AG10803 (cell line): Measurements from ENCODE around the gene RPL41.

Experiments
- DNase-seq: peaks from one replicate; pipeline ENCODE4 v3.0.0; 2010; ENCODE audit warnings: low read depth
- H3K4me3 ChIP-seq: 2 replicates; pipeline ENCODE4 v1.5.1; 2011; ENCODE audit warnings: mild to moderate bottlenecking, low read length, control low read depth
- CTCF ChIP-seq: conservative IDR thresholded peaks from 2 replicates; pipeline ENCODE4 v1.5.1; 2011; ENCODE audit warnings: mild to moderate bottlenecking, low read length, control low read depth, inconsistent platforms

The RPL41 gene

DNA sequence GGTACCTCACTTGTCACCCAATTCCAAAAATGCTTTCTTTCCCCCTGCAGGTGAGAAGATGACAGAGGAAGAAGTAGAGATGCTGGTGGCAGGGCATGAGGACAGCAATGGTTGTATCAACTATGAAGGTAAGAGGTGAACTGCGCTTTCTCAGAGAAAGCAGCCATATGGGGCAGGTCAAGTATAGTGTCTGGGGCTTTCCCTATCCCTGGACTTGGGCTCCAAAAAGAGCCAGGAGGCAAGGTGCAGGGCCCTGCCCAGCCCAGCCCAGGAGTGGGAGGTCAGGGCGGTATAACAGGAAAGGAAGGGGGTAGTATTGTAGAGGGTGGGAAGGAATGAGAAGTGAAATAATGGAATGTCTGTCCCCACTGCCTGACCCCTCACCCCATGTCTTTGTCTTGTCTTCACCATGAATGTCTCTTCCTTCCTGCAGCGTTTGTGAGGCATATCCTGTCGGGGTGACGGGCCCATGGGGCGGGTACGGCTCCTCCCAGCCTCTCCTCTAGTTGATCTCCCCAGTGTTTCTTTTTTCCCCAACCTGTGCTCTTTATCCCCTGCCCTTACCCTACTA lies 43.8 kb downstream of the RPL41 start:
- no peak for DNase-seq
- TF ChIP-seq CTCF, result no peak
- H3K4me3 ChIP-seq, result peak overlapping the region; percentile 100

DNA sequence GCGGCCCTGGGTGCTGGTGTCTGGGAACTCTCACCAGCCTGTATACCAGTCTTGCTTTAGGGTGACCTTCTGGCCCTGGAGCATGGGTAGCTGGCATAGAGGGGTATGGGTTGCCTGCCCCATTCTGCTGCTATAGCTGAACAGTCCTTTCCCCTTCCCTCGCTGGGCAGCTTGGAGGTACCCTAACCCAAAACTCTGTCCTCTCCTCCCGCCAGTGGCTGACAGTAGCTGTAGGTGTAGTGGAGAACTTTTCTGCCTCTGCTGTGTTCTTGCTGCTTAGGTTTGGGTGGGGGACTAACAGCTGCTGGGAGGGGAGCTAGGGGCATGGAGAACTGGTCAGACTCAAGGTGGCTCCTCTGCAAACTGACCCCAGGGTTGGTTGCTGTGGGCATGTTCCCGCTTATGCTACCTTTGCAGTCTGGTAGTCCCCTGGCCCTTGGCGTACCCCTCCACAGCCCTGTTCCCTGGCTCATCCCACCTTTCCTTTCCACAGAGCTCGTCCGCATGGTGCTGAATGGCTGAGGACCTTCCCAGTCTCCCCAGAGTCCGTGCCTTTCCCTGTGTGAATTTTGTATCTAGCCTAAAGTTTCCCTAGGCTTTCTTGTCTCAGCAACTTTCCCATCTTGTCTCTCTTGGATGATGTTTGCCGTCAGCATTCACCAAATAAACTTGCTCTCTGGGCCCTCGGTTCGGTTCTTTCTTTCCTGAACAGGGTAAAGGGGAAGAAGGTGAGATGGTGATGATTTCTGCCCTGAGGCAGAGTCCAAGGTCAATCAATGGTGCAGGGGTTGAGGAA lies 44.7 kb downstream of the RPL41 start:
- H3K4me3 ChIP-seq, result peak overlapping the region; percentile 100
- TF ChIP-seq CTCF, result no peak
- no peak for DNase-seq

DNA sequence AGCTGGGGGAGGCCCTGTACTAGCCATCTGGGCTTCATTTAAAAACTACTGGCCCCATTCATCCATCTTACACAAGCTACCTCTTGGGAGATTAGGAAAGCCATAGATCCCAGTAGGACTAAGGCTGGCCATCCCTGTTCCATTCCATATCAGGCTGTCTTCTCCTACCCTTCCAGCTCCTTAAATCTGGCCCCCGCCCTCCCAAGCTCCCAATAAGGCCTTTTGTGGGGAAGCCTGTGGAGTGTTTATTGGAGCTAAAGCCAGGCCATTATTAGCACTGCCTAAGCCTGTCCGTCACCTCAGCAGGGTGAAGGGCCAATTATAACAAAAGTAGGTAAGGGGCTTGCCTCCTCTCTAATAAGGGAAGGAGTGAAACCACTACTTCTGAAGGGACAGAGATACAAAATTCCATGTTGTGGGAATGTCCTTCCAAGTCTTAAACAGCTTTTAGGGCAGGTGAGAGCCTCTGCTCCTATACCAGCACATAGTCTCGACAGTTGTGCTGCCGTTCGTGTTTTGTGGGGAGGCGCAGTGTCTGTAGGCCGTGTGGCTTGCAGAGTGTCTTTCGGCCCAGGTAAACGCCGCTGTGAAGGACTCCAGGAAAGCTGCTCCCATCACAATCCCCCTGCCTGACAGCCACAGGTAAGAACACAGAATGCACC lies 45.4 kb downstream of the RPL41 start:
- TF ChIP-seq CTCF, result no peak
- no peak for DNase-seq
- H3K4me3 ChIP-seq, result no peak overlapping the region

GRCh38 chr12:56162468-56163290 lies 46.2 kb downstream of the RPL41 start:
- no peak for TF ChIP-seq CTCF
- DNase-seq, result no peak
- 0 out of 2 replicates have a peak overlapping the region, but pooled peaks have one; percentile 9 for H3K4me3 ChIP-seq

- H3K4me3 ChIP-seq, result no peak overlapping the region
- DNase-seq, result no peak
- no peak for TF ChIP-seq CTCF
Measured at GRCh38 chr12:56163533-56164344, 47.3 kb downstream of the RPL41 start.

- no peak for TF ChIP-seq CTCF
- no peak overlapping the region for H3K4me3 ChIP-seq
- DNase-seq, result no peak
Measured at GRCh38 chr12:56164345-56164729, 47.9 kb downstream of the RPL41 start.
